Suprapubic skin (tissue), 4 donors: ENCODE data around the gene WBP4. TPM values are rescaled to one million over a fixed set of nuclear protein-coding genes. Genes with fewer than 3 reads are reported as not detected.
A peak's percentile ranks its signal among the peaks of the same experiment; 100 is the strongest.
"Not testable (repeated sequence)": the region's sequence is repeated elsewhere in the genome, so short reads cannot be mapped to it uniquely, and the experiment has no call there.

Source experiments
- DNase-seq, 2 donors: peaks; one replicate each; pipeline ENCODE4 v3.0.0-alpha.2; 2019; ENCODE audit warnings: low spot score in 2 of 2
- H3K27ac ChIP-seq: fragments of 200-600 bp; sonication (generic); one replicate; pipeline ENCODE4 v1.5.1; 2019
- H3K27me3 ChIP-seq: fragments of 200-600 bp; sonication (generic); one replicate; pipeline ENCODE4 v1.5.1; 2019
- H3K36me3 ChIP-seq: fragments of 200-600 bp; sonication (generic); one replicate; pipeline ENCODE4 v1.5.1; 2019
- H3K4me1 ChIP-seq: fragments of 200-600 bp; sonication (generic); one replicate; pipeline ENCODE4 v1.5.1; 2019
- H3K4me3 ChIP-seq: fragments of 200-600 bp; sonication (generic); one replicate; pipeline ENCODE4 v1.5.1; 2019; ENCODE audit warnings: mild to moderate bottlenecking
- H3K9me3 ChIP-seq: fragments of 200-600 bp; sonication (generic); one replicate; pipeline ENCODE4 v1.5.1; 2019
- EP300 ChIP-seq: sonication (generic); formaldehyde crosslinking; IDR thresholded peaks from one replicate; pipeline ENCODE4 v1.6.1; 2017; ENCODE audit warnings: antibody characterized with exemption
- POLR2A ChIP-seq, 2 donors: fragments of 450-650 bp; IDR thresholded peaks; one replicate each; pipeline ENCODE4 v1.6.1; 2017; ENCODE audit warnings: antibody characterized with exemption in 2 of 2, mild to moderate bottlenecking in 2 of 2, moderate library complexity in 2 of 2
- POLR2AphosphoS5 ChIP-seq, 3 donors: sonication (generic); formaldehyde crosslinking; IDR thresholded peaks; one replicate each; pipeline ENCODE4 v1.6.1; 2017; ENCODE audit warnings: antibody characterized with exemption in 3 of 3
- WGBS: methylation state at CpG from one replicate; pipeline ENCODE4 v1.1.5; 2018; 5-methylcytosine and 5-hydroxymethylcytosine counted together
- total RNA-seq, 4 donors: library from RNA; depleted of rRNA; stranded (reverse); fragments of >200 nt; gene quantifications; one replicate each; pipeline ENCODE4 v1.1.0, GENCODE V29; 2016
- TF ChIP-seq, protein P1 (sequence below), 2 donors: fragments of 200-600 bp in 1 of 2; fragments of 450-650 bp in 1 of 2; sonication (generic) in 1 of 2; IDR thresholded peaks; one replicate each; pipeline ENCODE4 v1.5.1; 2016 to 2019; ENCODE audit warnings: antibody characterized with exemption in 2 of 2, mild to moderate bottlenecking in 1 of 2, moderate library complexity in 1 of 2

WBP4 gene
- total RNA-seq, 4 donors from 2014 or later = 6.1 to 14.6 (median 11.5) TPM

DNA sequence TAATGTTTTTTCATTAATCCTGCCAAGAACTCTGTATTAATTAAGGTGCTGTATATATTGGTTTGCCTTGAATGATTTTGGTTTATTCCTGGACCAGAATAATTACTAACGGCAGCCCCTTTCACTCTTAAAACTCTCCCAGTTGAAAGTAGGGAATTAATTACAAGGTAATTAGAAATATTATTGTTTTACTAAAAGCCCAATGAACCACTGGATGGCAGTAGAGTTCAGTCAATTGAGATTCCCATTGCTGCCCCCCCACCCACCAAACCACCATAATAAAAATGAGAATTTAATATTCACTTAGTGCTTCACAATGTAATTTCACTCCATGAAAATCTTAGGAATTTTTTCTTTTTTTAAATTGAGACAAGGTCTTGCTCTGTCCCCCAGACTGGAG, 13.7 kb downstream of the WBP4 start:
- 28% methylated on average over 1 of the region's 1 CpG for WGBS
- H3K36me3 ChIP-seq = peaks cover 78% of the 10 kb centered on the region
- H3K27ac ChIP-seq = no peak overlapping the region
- no peak for DNase-seq
- H3K27me3 ChIP-seq = no peaks in the 10 kb centered on the region
- H3K4me1 ChIP-seq = no peaks in the 10 kb centered on the region
- no peaks in the 10 kb centered on the region for H3K9me3 ChIP-seq
- H3K4me3 ChIP-seq = no peak overlapping the region
- TF ChIP-seq EP300 = no peak
- TF ChIP-seq, protein P1, sequence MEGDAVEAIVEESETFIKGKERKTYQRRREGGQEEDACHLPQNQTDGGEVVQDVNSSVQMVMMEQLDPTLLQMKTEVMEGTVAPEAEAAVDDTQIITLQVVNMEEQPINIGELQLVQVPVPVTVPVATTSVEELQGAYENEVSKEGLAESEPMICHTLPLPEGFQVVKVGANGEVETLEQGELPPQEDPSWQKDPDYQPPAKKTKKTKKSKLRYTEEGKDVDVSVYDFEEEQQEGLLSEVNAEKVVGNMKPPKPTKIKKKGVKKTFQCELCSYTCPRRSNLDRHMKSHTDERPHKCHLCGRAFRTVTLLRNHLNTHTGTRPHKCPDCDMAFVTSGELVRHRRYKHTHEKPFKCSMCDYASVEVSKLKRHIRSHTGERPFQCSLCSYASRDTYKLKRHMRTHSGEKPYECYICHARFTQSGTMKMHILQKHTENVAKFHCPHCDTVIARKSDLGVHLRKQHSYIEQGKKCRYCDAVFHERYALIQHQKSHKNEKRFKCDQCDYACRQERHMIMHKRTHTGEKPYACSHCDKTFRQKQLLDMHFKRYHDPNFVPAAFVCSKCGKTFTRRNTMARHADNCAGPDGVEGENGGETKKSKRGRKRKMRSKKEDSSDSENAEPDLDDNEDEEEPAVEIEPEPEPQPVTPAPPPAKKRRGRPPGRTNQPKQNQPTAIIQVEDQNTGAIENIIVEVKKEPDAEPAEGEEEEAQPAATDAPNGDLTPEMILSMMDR (IDR thresholded peaks at IDR 0.05) = peak; percentile 23 to 46

DNA sequence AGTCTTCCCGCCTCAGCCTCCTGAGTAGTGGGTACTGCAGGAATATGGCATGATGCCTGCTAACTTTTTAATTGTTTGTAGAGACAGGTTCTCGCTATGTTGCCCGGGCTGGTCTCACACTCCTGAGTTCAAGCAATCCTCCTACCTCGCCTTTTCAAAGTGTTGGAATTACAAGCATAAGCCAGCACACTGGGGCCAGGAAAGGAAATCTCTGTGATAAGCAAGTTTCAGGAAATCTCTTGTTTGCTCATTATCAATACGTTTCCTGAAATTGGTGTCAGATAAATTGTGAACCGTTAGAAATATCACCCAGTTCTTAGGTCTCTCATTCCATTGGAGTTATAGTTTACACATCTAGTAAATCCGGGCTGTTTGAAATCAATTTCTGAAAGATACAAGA, 14.2 kb downstream of the WBP4 start:
- Histone ChIP-seq H3K27ac (no peak overlapping the region), H3K4me3 (no peak overlapping the region), H3K36me3 (peaks cover 73% of the 10 kb centered on the region), H3K9me3 (no peaks in the 10 kb centered on the region), H3K27me3 (no peaks in the 10 kb centered on the region), H3K4me1 (no peaks in the 10 kb centered on the region)
- no peak for TF ChIP-seq POLR2AphosphoS5 (IDR thresholded peaks at IDR 0.05)
- TF ChIP-seq, protein P1 (IDR thresholded peaks at IDR 0.05) = no peak
- TF ChIP-seq POLR2A (IDR thresholded peaks at IDR 0.05) = no peak
- no peak for DNase-seq
- 86% methylated on average over 7 of the region's 7 CpGs for WGBS

DNA sequence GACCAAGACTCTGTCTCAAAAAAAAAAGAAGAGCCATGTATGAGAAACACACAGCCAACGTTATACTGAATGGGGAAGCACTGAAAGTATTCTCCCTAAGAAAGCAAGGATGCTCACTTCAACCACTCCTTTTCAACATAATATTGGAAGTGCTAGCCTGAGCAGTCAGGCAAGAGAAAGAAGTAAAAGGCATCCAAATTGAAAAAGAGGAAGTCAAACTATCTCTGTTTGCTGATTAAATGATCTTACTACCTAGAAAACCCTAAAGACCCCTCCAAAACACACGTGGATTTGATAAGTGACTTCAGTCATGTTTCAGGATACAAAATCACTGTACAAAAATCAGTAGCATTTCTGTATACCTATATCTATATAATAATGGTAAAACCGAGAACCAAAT, 16.2 kb downstream of the WBP4 start:
- no peak for DNase-seq
- Histone ChIP-seq H3K9me3 (no peaks in the 10 kb centered on the region), H3K27ac (no peak overlapping the region), H3K4me1 (no peaks in the 10 kb centered on the region), H3K4me3 (no peak overlapping the region), H3K36me3 (peaks cover 73% of the 10 kb centered on the region), H3K27me3 (no peaks in the 10 kb centered on the region)
- WGBS = 86% methylated on average over 3 of the region's 3 CpGs
- no peak for TF ChIP-seq EP300
- TF ChIP-seq, protein P1 (IDR thresholded peaks at IDR 0.05) = no peak
- no peak for TF ChIP-seq POLR2A (IDR thresholded peaks at IDR 0.05)
- no peak for TF ChIP-seq POLR2AphosphoS5 (IDR thresholded peaks at IDR 0.05)

DNA sequence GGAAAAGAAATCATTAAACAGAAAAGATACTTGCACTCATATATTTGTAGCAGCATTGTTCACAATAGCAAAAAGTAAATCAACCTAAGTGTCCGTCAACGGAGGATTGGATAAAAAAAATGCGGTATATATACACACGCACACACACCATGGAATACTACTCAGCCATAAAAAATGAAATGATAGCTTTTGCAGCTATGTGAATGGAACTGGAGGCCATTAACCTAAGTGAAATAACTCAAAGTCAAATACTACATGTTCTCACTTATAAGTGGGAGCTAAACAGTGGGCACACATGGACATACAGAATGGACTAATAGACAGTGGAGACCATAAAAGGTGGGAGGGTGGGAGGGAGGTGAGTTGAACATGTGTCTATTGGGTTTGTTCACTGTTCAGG, 18.4 kb downstream of the WBP4 start:
- Histone ChIP-seq H3K27ac (no peak overlapping the region), H3K9me3 (no peaks in the 10 kb centered on the region), H3K4me3 (no peak overlapping the region), H3K36me3 (peaks cover 64% of the 10 kb centered on the region), H3K4me1 (no peaks in the 10 kb centered on the region), H3K27me3 (no peaks in the 10 kb centered on the region)
- no peak for DNase-seq
- TF ChIP-seq POLR2AphosphoS5 (IDR thresholded peaks at IDR 0.05) = no peak
- TF ChIP-seq POLR2A (IDR thresholded peaks at IDR 0.05) = no peak
- TF ChIP-seq, protein P1 (IDR thresholded peaks at IDR 0.05) = no peak
- TF ChIP-seq EP300 = no peak
- 97% methylated on average over 4 of the region's 4 CpGs for WGBS

DNA sequence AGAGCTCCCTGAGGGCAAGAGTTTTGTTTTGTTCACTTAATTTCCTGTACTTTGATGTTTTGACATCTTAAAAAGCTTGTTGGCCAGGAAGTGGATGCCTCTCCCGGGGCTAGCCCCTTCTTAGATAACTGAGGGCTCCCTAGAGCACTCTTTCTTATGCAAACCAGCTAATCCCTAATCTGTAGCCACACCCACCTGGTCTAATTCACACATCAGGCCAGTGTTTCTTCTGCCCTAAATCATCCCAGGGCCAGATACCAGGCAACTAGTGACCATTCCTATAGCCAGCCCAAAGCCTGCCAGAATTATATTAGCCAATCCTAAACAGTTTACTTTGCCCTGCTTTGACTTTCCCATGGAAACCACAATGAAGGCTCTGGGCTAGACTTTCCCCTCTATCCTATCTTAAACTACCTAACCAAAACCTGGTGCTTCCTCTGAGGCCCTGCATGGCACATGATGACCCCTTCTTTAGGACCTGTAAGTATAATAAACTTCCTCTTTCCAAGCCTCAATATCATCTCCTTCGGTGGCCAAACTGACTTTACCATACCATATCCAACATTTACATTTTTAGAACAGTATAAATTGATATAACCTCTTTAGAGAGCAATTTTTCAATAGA, 24.8 kb downstream of the WBP4 start:
- no peaks in the 10 kb centered on the region for H3K27me3 ChIP-seq
- no peak for DNase-seq
- TF ChIP-seq, protein P1 (IDR thresholded peaks at IDR 0.05) = no peak
- H3K36me3 ChIP-seq = peaks cover 31% of the 10 kb centered on the region
- 57% methylated on average over 2 of the region's 2 CpGs for WGBS
- no peak overlapping the region for H3K4me3 ChIP-seq
- no peaks in the 10 kb centered on the region for H3K4me1 ChIP-seq
- no peak overlapping the region for H3K27ac ChIP-seq
- no peaks in the 10 kb centered on the region for H3K9me3 ChIP-seq

GRCh38 chr13:41095681-41096080, 34.4 kb downstream of the WBP4 start:
- not testable (repeated sequence) for DNase-seq, H3K9me3 ChIP-seq, H3K4me3 ChIP-seq, H3K36me3 ChIP-seq, H3K4me1 ChIP-seq, H3K27me3 ChIP-seq, H3K27ac ChIP-seq
- 94% methylated on average over 2 of the region's 2 CpGs for WGBS
